B cell (primary cell): Measurements from ENCODE around the gene GRAP. TPM values are rescaled to one million over a fixed set of nuclear protein-coding genes. Genes with fewer than 3 reads are reported as not detected.
"Not testable (repeated sequence)": the region's sequence is repeated elsewhere in the genome, so short reads cannot be mapped to it uniquely, and the experiment has no call there.

ENCODE experiments used
- ATAC-seq: fragments of 200-7000 bp; cut with Tn5 transposase; one replicate; pipeline ENCODE4 v1.10.0; 2021; ENCODE audit warnings: low read depth, mild to moderate bottlenecking, moderate number of reproducible peaks, moderate library complexity
- CTCF ChIA-PET: fragments of 350-600 bp; sonication (Branson Sonifier 250); formaldehyde crosslinking; loops from one replicate; lab custom pipeline; 2021; ENCODE audit warnings: antibody characterized with exemption, inconsistent platforms; lab: Charles Lee
- POLR2A ChIA-PET: fragments of 350-600 bp; sonication (Branson Sonifier 250); formaldehyde crosslinking; loops from one replicate; lab custom pipeline; 2021; ENCODE audit warnings: antibody characterized with exemption; lab: Charles Lee
- DNase-seq: peaks from one replicate; pipeline ENCODE4 v3.0.0; 2013
- H2AFZ ChIP-seq: 2 replicates; pipeline ENCODE4 v1.6.1; 2012; ENCODE audit warnings: mild to moderate bottlenecking, low read depth, low read length; ENCODE audit not compliant: insufficient read depth, poor library complexity, severe bottlenecking
- H3K27ac ChIP-seq, 2 donors: 1 replicate in 1 of 2; 2 replicates in 1 of 2; pipeline ENCODE4 v1.5.1; 2012 to 2013; ENCODE audit warnings: low read length in 2 of 2, mild to moderate bottlenecking in 2 of 2, moderate library complexity in 1 of 2
- H3K27me3 ChIP-seq, 4 experiments: fragments of 200-600 bp in 1 of 4; sonication (generic) in 1 of 4; replicated peaks in 1 of 4; 1 replicate in 2 of 4; 2 replicates in 2 of 4; pipeline versions ENCODE4 v1.6.1 to v1.7.0; 2013 to 2016; ENCODE audit warnings: low read length in 3 of 4, mild to moderate bottlenecking in 2 of 4, mixed read lengths in 1 of 4, moderate library complexity in 1 of 4; ENCODE audit not compliant: insufficient read depth in 4 of 4, control insufficient read depth in 3 of 4; ENCODE audit errors: control extremely low read depth in 1 of 4
- H3K36me3 ChIP-seq, 2 experiments: replicated peaks in 1 of 2; 1 replicate in 1 of 2; 2 replicates in 1 of 2; pipeline versions ENCODE4 v1.6.1 to v1.7.1; 2013; ENCODE audit warnings: low read length in 1 of 2; ENCODE audit not compliant: insufficient read depth in 2 of 2, control insufficient read depth in 1 of 2; ENCODE audit errors: control extremely low read depth in 1 of 2, extremely low read depth in 1 of 2
- H3K4me1 ChIP-seq, 2 donors: fragments of 200-600 bp in 1 of 2; sonication (generic) in 1 of 2; 1 replicate in 1 of 2; 2 replicates in 1 of 2; pipeline versions ENCODE4 v1.5.1 to v1.6.1; 2013 to 2017; ENCODE audit warnings: low read length in 2 of 2; ENCODE audit not compliant: control insufficient read depth in 2 of 2, insufficient read depth in 2 of 2
- H3K4me2 ChIP-seq: replicated peaks from 2 replicates; pipeline ENCODE3; 2012; ENCODE audit warnings: mild to moderate bottlenecking, low read depth, low read length; ENCODE audit not compliant: poor library complexity, severe bottlenecking
- H3K4me3 ChIP-seq, 5 experiments: fragments of 200-600 bp in 1 of 5; sonication (generic) in 1 of 5; 1 replicate in 3 of 5; 2 replicates in 2 of 5; pipeline versions ENCODE4 v1.5.1 to v1.7.0; 2011 to 2016; ENCODE audit warnings: low read length in 4 of 5, mild to moderate bottlenecking in 4 of 5, low read depth in 2 of 5, control low read depth in 1 of 5, moderate library complexity in 1 of 5; ENCODE audit not compliant: insufficient read depth in 1 of 5; ENCODE audit errors: control extremely low read depth in 1 of 5, extremely low read depth in 1 of 5
- H3K79me2 ChIP-seq: fragments of 200-600 bp; sonication (generic); one replicate; pipeline ENCODE4 v1.6.0; 2016; ENCODE audit warnings: low read length; ENCODE audit not compliant: control insufficient read depth, insufficient read depth
- H3K9ac ChIP-seq: fragments of 200-600 bp; sonication (generic); 2 replicates; pipeline ENCODE4 v1.6.1; 2017; ENCODE audit warnings: mild to moderate bottlenecking, low read length, moderate library complexity
- H3K9me3 ChIP-seq, 3 donors: one replicate each; pipeline versions ENCODE4 v1.6.1 to v1.7.1; 2013; ENCODE audit warnings: low read length in 2 of 3; ENCODE audit not compliant: control insufficient read depth in 2 of 3, insufficient read depth in 1 of 3; ENCODE audit errors: control extremely low read depth in 1 of 3
- H4K20me1 ChIP-seq: 2 replicates; pipeline ENCODE4 v1.6.0; 2012; ENCODE audit warnings: mild to moderate bottlenecking, low read length; ENCODE audit not compliant: insufficient read depth, control insufficient read depth, poor library complexity, severe bottlenecking
- H3K27ac Mint-ChIP-seq: one replicate; pipeline ENCODE4 v1.8.0; 2021; ENCODE audit warnings: mixed read lengths
- H3K27me3 Mint-ChIP-seq: one replicate; pipeline ENCODE4 v1.8.0; 2021; ENCODE audit warnings: mixed read lengths
- H3K4me1 Mint-ChIP-seq: one replicate; pipeline ENCODE4 v1.8.0; 2021; ENCODE audit warnings: mixed read lengths
- H3K4me3 Mint-ChIP-seq: one replicate; pipeline ENCODE4 v1.8.0; 2021; ENCODE audit warnings: mixed read lengths
- H3K9me3 Mint-ChIP-seq: one replicate; pipeline ENCODE4 v1.8.0; 2022; ENCODE audit warnings: mixed read lengths; ENCODE audit not compliant: insufficient read depth
- WGBS: methylation state at CpG from one replicate; pipeline ENCODE4 v1.1.5; 2013; ENCODE audit warnings: missing lambda C conversion rate; ENCODE audit not compliant: insufficient coverage; 5-methylcytosine and 5-hydroxymethylcytosine counted together
- intact Hi-C: fragments of 100-400 bp; cut with micrococcal nuclease; formaldehyde crosslinking; loops from one replicate; pipeline ENCODE4 v1.10.0; 2022
- polyA plus RNA-seq: library from polyadenylated mRNA; depleted of rRNA; stranded (reverse); fragments of >200 nt; gene quantifications from 2 replicates; pipeline ENCODE4 v1.2.3, GENCODE V29; 2012
- total RNA-seq, 2 donors: library from RNA; stranded (reverse); fragments of 120-200 nt in 1 of 2; gene quantifications; 1 replicate in 1 of 2; 2 replicates in 1 of 2; pipeline versions ENCODE4 v1.2.3 to v1.2.4, GENCODE V29; 2013 to 2022

GRAP gene
- total and polyA plus RNA-seq, 2 donors (not counting 1 experiment from before 2014, with no cell fraction given): 59.8 to 93.2 TPM

- H3K36me3 ChIP-seq, H3K4me3 ChIP-seq, H3K4me3 Mint-ChIP-seq, H3K27me3 ChIP-seq, H3K9ac ChIP-seq, H3K9me3 Mint-ChIP-seq, H3K27ac ChIP-seq, H3K4me1 Mint-ChIP-seq, H3K4me2 ChIP-seq, DNase-seq, POLR2A ChIA-PET, H3K27me3 Mint-ChIP-seq, H2AFZ ChIP-seq, H3K4me1 ChIP-seq, intact Hi-C loops, H4K20me1 ChIP-seq, H3K27ac Mint-ChIP-seq, H3K9me3 ChIP-seq, H3K79me2 ChIP-seq, CTCF ChIA-PET: not testable (repeated sequence)
- ATAC-seq: peak; percentile 71
- WGBS: no CpG with 5 or more reads among the region's 13 CpGs
Observed at GRCh38 chr17:19090058-19090772, 43.5 kb upstream of the GRAP start.

DNA sequence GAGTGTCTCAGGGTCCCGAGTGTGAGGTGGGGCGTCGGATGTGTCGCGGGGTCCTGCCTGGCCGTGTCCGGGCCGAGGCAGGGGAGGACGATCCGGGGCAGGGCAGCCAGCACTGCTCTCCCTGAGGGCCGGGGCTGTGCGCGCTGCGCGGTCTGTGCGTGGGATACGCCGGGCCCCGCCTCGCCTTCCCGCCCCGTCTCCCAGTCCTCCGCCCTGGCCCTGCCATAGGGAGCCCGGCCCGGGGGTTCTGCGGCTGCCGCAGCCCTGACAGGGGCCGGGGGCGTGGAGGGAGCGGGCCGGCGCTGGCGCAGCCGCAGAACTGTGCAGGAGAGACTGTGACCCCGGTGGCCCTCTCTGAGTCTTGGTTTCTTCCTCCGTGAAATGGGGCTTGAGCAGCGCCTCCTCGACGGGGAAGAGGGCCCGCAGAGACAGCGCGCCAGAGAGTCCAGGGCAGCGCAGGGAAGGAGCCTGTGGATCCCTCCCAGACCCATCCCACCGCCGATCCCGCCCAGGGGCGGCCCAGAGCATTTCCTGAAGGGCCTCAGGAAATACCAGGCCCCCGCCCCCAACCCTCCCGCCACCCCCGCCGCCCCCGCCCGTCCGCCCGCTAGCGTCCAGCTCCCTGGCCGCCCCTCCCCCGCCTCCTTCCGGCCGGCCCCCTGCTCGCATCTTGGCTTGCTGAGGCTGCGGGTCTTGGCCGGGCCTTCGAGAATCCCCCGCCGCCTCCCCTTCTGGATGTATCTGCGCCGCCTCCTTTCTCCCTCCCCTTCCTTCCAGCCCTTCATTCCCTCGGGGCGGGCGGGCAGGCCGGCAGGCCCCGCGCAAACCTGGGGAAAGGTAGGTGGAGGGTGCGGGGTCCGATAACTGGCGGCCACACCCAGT, 42.3 kb upstream of the GRAP start:
- H3K9me3 ChIP-seq, H3K36me3 ChIP-seq, H3K4me1 Mint-ChIP-seq, H3K4me1 ChIP-seq, H3K27me3 ChIP-seq, H3K4me2 ChIP-seq, H3K27me3 Mint-ChIP-seq, H3K9ac ChIP-seq, H3K4me3 ChIP-seq, H3K27ac Mint-ChIP-seq, H3K79me2 ChIP-seq, CTCF ChIA-PET, H2AFZ ChIP-seq, H3K27ac ChIP-seq, POLR2A ChIA-PET, H3K4me3 Mint-ChIP-seq, intact Hi-C loops, DNase-seq, H3K9me3 Mint-ChIP-seq, H4K20me1 ChIP-seq: not testable (repeated sequence)
- no CpG with 5 or more reads among the region's 77 CpGs for WGBS
- peak; percentile 38 for ATAC-seq

DNA sequence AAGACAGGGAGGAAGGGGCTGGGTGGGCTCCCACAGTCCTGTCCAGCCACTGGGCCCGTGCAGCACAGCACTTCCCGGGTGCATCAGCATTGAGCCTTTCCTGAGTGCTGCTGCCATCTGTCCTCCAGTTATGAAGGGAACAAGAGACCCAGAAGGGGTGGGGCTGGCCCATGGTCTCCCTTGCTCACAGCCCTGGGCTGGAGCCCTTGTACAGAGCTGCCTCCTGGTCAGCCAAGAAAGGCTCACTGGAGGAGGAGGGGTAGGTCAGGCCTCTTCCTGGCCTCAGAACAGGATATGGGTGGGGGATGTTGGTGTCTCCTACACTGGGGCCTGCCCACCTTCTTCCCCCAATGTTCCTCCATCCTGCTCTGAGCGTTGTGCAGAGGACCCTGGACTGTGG, 30.6 kb upstream of the GRAP start:
- H3K79me2 ChIP-seq, H3K27me3 ChIP-seq, ATAC-seq, H2AFZ ChIP-seq, DNase-seq, H3K27me3 Mint-ChIP-seq, H4K20me1 ChIP-seq, intact Hi-C loops, H3K27ac Mint-ChIP-seq, H3K4me3 Mint-ChIP-seq, H3K4me2 ChIP-seq, H3K4me3 ChIP-seq, H3K9me3 Mint-ChIP-seq, POLR2A ChIA-PET, H3K9me3 ChIP-seq, H3K4me1 Mint-ChIP-seq, H3K36me3 ChIP-seq, H3K27ac ChIP-seq, H3K9ac ChIP-seq, CTCF ChIA-PET, H3K4me1 ChIP-seq: not testable (repeated sequence)
- WGBS: no CpG with 5 or more reads among the region's 3 CpGs
